HUES64 (cell line): ENCODE data around the gene CCDC200.
A peak's percentile ranks its signal among the peaks of the same experiment; 100 is the strongest.

Source experiments
- H3K27ac ChIP-seq: 2 replicates; pipeline ENCODE4 v1.7.0; 2013; ENCODE audit warnings: low read depth, low read length, inconsistent platforms
- H3K27me3 ChIP-seq: 2 replicates; pipeline ENCODE4 v1.6.1; 2013; ENCODE audit warnings: mild to moderate bottlenecking, low read length; ENCODE audit not compliant: insufficient read depth
- H3K36me3 ChIP-seq: 2 replicates; pipeline ENCODE4 v1.6.1; 2013; ENCODE audit warnings: mild to moderate bottlenecking, low read length; ENCODE audit not compliant: insufficient read depth
- H3K4me1 ChIP-seq: 2 replicates; pipeline ENCODE4 v1.6.1; 2013; ENCODE audit warnings: mild to moderate bottlenecking, low read length, moderate library complexity; ENCODE audit not compliant: insufficient read depth
- H3K4me3 ChIP-seq: 2 replicates; pipeline ENCODE4 v1.5.1; 2013; ENCODE audit warnings: mild to moderate bottlenecking, low read length, moderate library complexity
- H3K9ac ChIP-seq: 2 replicates; pipeline ENCODE4 v1.6.1; 2013; ENCODE audit warnings: mild to moderate bottlenecking, low read depth, low read length
- H3K9me3 ChIP-seq: 2 replicates; pipeline ENCODE4 v1.6.1; 2013; ENCODE audit warnings: low read depth, low read length; ENCODE audit not compliant: insufficient read depth
- WGBS: fragments of 150-250, 120-280 bp; methylation state at CpG from one replicate; pipeline ENCODE4 v1.1.7; 2013; ENCODE audit warnings: missing lambda C conversion rate; 5-methylcytosine and 5-hydroxymethylcytosine counted together

The CCDC200 gene

DNA sequence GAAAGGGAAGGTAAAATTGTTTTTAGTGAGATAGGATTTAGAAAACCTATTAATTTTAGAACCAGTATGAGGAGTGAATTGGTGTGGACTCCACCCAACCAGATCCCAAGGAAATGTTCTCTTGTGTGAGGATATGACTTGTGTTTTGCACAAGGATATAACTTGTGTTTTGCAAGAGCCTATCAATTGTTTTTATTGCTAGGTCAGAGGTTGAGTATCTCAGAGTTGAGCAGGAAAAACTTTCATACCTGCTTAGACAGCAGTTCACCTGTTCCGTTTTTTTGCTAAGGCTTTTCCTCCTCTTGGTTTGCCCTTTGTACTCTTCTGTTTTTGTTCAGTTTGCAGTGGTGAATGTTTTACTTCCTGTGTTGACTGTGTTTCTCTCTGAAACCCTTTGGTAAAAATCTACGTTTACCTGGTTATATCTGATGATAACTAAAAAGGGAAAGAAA, 52.3 kb downstream of the CCDC200 start:
- H3K27me3 ChIP-seq, result no peaks in the 10 kb centered on the region
- 94% methylated on average over 2 of the region's 2 CpGs for WGBS
- peaks cover 50% of the 10 kb centered on the region for H3K36me3 ChIP-seq
- no peak overlapping the region for H3K4me3 ChIP-seq
- H3K27ac ChIP-seq, result no peak overlapping the region
- no peaks in the 10 kb centered on the region for H3K9me3 ChIP-seq
- peaks cover 7% of the 10 kb centered on the region; the same call in 1 of the 2 replicates for H3K4me1 ChIP-seq
- H3K9ac ChIP-seq, result no peak overlapping the region

DNA sequence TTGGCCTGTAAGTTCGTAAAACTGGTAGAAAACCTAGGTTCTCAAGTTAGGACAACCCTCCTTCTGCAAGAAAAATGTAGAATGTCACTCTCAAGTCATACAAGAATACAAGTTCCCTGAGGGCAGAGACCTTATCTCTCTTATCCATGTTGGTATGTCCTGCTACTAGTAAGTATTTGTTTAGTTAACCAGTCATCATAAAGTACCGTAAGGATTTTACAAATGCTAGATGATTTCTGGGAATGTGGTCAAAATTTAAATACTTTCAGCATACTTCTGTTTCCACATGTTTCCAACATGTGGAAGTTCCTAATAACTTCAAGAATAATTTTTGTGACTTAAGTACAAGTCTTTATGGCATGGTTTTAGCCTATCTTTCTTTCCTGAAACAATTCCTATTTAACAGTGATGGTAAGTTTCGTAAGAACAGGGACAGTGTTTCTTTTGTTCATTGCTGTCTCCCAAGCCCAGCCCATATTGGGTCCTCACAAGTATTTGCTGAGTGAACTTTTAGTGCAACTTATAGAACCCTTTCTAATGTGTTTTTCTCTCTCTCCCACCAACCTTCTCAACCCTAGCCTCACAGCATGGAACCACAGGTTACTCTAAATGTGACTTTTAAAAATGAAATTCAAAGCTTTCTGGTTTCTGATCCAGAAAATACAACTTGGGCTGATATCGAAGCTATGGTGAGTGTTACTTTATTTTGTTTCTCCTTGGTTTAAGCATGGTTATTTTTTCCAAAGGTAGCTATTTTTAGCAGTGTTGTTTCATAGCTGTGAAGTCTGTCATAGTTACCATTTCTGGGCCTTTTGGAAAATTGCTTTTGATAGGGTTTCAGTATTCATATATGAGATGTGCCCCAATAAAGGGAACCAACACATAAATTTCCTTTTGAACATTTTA, 53.0 kb downstream of the CCDC200 start:
- H3K4me1 ChIP-seq, result peaks cover 7% of the 10 kb centered on the region; the same call in 1 of the 2 replicates
- no peaks in the 10 kb centered on the region for H3K9me3 ChIP-seq
- H3K36me3 ChIP-seq, result peaks cover 48% of the 10 kb centered on the region
- no peaks in the 10 kb centered on the region for H3K27me3 ChIP-seq
- H3K4me3 ChIP-seq, result no peak overlapping the region
- 97% methylated on average over 3 of the region's 4 CpGs for WGBS
- H3K9ac ChIP-seq, result no peak overlapping the region
- H3K27ac ChIP-seq, result no peak overlapping the region

DNA sequence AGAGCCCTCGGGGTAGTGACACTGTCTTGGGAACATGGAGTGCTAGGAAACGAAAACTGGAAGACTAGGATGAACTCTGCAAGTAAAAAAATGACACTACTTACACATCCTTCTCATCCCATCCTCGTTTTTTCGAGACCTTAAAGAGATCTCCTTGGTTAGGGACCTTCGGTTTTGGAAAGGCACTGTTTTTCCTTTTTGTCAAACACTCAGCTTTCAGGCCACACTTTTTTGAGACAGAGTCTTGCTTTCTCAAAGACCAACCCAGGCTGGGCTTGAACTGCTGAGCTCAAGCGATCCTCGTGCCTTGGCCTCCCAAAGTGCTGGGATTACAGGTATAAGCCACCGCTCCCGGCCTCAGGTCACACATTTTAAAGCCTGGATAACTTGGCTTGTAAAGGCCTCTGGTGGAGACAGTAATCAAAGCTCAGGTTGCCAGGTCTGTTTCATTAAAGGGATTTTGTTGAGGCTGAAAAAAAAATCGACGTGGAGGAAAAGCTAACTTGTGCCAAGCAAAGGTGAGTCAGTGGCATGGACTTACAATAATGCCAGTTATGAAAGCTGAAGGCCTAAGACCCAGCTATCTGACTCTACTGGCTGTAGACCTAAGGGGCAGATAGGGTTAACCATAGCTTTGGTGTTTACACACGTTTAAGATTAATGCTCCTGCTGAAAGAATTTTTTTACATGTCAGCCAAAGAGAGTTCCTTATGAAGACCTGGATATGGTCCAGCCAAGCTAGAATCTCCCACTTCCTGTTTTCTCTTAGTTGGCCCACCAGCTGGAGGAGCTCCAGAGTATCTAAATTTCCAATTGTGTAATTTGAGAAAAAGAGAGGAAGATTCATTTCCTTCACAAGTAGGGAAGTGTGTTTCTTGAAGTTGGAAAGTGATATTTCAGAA, 56.6 kb downstream of the CCDC200 start:
- Histone ChIP-seq H3K9ac (peak overlapping the region; percentile 65), H3K4me1 (peaks cover 7% of the 10 kb centered on the region; the same call in 1 of the 2 replicates), H3K4me3 (peak overlapping the region; percentile 71), H3K36me3 (peaks cover 15% of the 10 kb centered on the region), H3K9me3 (no peaks in the 10 kb centered on the region), H3K27ac (peak overlapping the region; percentile 56; the same call in 1 of the 2 replicates), H3K27me3 (no peaks in the 10 kb centered on the region)
- 48% methylated on average over 12 of the region's 12 CpGs for WGBS
